Suppressor macrophage treated with lipopolysaccharide for 4 hours (primary cell): ENCODE measurements around the gene PLPP4.

Experiments used
- DNase-seq: peaks from one replicate; pipeline ENCODE4 v3.0.0-alpha.2; 2020

The PLPP4 gene

DNA sequence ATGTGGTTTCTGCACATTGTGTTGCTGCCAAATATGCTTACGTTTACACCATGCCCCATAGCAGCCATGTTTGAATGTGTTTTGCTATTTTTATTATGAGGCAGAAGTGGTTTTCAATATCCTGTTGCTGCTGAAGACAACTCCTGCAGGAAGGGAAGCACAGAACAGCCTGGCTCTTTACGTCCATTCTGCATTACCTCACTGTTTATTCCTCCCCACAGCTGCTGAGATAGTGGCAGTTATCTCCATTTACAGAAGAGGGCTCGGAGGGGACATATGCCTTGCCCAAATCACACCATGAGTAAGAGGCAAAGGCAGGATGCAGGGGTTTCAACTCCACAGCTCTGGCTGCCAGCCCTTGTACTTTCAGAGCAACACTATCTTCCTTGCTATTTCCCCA lies 35.3 kb downstream of the PLPP4 start:
- DNase-seq = no peak

DNA sequence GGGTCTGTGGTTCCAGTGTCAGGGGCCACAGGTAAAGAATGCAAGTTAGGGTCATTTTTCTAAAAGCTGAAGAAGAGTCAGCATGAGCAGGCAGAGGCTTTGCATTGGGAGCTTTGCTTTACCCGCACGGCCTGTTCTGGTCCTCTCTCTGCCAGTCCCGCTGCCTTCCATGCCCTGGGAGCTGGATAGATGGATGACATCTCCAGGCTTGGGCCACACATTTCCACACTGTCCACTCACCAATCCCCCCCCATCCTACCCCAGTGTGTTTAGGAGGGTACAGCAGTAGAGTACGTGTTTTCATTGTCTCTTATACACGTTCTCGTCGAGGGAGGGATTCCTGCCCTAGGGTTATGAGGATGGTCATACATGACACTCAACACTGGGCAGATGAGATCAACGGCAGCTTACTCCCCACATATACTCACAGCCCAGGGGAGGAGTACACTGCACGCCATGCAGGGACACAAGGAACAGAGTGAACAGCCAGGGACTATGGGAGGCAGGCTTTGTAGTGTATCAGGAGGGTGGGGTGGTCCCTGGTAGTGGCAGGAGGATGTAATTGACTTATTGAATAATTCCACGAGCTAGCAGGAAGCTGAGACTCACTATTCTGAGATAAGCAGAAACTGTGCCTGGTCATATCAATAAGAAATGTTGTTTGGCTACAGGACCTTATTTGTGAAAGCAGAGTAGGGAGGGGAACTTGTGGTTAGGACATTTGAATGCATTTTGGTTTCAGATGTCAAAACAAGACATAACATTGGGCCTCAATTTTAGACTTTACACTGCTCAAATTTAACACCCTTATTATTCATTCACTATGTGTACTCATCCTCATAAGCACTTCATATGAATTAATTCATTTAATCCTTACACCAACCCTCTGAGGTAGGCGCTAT lies 36.6 kb downstream of the PLPP4 start:
- DNase-seq = no peak

DNA sequence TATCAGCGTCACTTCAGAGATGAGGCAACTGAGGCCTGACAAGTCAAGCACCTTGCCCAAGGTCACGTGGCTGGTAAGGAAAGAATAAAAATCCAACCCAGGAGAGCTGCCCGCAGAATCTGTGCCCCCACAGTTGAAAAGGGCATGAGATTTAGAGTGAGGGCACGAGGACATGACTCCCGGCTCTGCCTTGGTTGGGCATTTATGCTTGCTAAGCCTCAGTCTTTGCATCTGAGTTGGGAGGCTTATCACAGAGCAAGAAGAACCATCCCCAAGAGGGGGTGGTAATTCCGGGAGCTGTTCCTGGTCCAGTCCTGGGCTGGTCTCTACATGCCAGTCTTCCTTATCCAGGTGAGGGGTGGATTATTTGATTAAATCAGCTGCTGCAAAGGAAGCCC lies 37.3 kb downstream of the PLPP4 start:
- DNase-seq = no peak

GRCh38 chr10:120495226-120496009 lies 38.4 kb downstream of the PLPP4 start:
- no peak for DNase-seq

DNA sequence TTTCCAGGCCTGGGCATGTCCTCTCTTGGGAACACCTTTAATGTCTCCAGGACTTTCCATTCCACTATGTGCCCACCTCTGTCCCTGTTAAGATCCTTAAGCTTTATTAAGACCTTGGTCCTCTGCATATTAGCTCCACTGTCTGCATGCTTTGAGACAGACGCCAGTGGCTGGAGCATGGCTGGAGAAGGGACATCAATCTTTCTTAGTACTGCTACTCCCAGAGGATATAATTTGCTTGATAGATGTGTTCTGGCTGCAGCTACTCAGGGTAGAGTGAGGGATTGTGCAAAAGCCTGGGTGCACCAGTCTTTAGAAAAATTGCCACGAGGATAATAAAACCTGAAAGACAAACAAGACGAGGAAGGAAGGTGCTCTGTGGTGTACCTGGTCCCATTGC lies 42.9 kb downstream of the PLPP4 start:
- no peak for DNase-seq

DNA sequence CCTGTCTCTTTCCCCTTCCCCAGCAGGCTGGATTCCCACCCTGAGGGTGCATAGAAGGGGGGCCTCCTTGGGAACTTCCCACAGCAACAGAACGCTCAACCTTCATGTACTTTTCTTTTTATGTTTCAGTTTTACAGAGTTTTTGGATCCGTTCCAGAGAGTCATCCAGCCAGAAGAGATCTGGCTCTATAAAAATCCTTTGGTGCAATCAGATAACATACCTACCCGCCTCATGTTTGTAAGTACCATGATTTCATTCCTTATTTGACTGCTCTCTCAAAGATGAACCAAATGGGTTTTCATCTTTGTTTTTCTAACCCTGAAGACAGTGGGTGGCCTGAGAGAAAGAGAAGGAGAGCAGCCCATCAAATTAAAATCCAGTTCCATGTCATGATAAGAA lies 46.7 kb downstream of the PLPP4 start:
- no peak for DNase-seq

GRCh38 chr10:120504227-120504626 lies 47.2 kb downstream of the PLPP4 start:
- peak; percentile 19 for DNase-seq

DNA sequence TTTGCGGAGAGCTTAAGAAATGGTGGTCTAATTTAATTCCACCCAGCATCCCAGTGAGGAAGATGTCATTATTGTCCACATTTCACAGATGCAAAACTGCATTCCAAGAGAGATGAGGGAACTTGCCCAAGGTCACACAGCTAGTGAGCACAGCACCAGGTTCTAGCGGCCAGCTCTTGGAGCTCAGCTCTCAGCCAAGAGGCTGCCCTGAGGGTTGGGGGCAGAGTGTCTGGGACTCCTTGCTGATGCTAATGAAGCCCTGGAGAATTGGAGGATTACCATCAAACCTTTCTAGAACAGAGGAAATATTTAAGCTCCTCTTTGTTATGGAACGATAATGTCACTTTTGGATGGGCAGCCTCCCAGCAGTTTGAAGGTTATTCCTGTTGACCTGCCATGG lies 48.0 kb downstream of the PLPP4 start:
- DNase-seq = no peak

GRCh38 chr10:120505866-120506265 lies 48.8 kb downstream of the PLPP4 start:
- no peak for DNase-seq

- DNase-seq = no peak
Measured at GRCh38 chr10:120506674-120507073, 49.6 kb downstream of the PLPP4 start.

- no peak for DNase-seq
Measured at GRCh38 chr10:120507175-120507574, 50.1 kb downstream of the PLPP4 start.

DNA sequence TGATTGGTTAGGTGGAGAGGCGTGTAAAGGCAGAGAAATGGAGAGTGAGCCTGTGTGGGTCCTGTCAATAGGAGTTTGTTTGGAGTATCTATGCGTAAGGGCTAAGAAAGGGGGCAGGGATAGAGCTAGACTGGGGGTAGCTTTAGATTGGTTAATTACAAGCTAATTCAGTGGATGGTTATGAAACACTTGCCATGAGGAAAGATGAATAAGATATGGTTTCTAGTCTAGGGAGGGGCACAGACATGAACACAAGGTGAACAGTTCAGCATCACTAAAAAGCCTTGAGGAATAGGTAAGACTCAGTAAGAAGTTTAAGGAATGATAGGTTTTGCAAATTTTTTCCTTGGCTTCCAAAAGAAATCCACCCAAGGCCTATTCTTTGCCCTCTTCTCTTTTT lies 50.6 kb downstream of the PLPP4 start:
- DNase-seq = no peak

DNA sequence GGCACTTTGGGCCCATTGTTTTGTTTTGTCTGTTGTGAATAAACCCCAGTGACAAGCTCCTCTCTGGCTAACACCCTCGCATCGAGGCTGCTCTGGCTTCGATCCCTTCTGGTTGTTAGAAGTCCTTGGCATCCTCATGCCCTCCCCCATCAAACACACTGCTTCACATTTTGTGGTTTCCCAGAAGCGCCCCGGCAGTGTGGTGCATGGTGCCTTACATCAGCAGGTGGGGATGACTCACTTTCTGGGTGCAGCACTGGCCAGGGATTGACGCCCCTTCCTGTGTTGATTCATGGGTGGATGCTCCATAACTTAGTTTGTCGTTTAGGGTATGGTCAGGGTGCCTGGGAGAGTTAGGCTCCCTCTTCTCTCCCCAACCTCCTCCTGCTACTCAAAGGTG lies 51.4 kb downstream of the PLPP4 start:
- DNase-seq = peak; percentile 13

GRCh38 chr10:120508966-120509365 lies 51.9 kb downstream of the PLPP4 start:
- no peak for DNase-seq

DNA sequence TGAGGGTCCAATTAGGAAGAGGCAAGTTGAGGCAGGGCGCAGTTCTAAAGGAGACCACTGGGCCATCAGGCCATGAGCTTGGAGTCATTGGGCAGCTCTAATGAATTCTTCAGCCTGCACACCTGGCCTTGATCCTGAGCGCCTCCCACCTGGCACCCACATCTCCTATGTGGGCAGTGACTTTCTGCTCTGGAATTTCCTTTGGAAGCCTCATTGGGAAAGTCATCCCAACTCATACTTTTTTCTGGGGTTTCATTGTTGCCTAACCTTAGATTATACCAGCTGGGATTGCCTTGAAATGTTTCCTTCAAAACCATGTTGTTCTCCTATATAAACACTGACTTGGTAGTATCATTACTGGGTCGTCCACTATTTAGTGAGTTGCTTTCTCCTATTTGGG lies 54.1 kb downstream of the PLPP4 start:
- DNase-seq = no peak

GRCh38 chr10:120513307-120513796 lies 56.3 kb downstream of the PLPP4 start:
- DNase-seq = no peak

DNA sequence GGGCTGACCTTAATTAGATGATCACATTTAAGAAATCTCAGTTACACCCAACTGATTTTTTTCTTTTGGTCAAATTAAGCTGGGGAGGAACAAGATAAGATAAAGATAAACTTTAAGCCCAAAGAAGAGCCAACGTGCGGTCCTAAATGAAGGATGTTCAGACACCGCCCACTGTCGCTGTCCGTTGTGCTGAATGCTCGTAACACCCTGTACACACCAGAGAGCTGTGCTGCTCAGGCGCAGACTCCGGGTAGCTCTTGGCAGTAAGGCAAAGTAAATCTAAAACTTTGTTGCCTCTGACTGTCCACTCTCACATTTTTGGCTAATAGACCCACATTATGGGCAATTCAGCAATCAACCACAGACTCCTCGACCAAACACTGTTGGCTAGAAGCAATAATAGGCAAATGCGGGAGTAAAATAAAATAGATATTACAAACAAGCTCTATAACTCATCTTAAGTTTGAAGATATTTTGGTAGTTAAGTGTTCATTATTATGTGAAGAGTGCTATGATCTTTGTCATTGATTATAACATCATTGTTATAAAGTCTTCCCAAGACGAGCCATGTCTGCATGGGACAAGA lies 57.1 kb downstream of the PLPP4 start:
- peak; percentile 48 for DNase-seq

- no peak for DNase-seq
Measured at GRCh38 chr10:120514959-120515358, 57.9 kb downstream of the PLPP4 start.

DNA sequence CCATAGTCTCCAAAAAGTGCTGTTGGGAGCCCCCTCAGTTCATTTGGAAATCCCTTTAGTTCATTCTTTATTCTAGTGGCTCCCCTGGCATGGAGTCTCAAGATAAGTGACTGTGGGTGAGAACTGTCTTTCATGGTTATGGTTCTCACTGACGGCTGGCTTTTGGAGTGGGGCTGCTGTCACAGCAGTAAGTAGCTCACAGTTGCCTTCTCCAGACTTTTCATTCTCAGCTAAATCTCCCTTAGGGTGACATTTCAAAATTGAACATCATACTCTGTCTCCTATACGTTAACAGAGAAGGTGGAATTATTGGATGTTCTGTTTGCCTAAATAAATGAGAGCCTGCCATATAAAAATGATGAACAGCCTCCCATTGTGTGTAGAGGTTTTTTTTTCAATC lies 58.7 kb downstream of the PLPP4 start:
- no peak for DNase-seq

DNA sequence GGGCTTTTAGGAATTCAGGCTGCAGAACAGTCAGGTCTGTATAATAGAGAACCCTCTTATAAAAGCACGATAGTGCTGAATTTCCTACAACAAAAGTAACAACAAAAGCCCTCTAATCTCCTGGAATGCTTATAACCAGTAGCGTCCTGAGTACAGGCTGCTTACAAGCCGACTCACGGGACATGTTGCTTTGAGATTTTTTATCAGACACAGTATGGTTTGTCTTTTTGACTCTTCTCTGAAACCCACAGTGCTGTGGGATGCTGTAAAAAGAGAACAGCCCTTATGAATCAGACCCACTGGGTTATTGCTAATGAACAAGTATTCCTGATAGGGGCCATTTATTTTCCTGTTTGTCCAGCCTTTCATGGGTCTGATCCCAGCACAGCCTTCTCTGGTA lies 59.4 kb downstream of the PLPP4 start:
- no peak for DNase-seq

- no peak for DNase-seq
Measured at GRCh38 chr10:120517196-120517595, 60.2 kb downstream of the PLPP4 start.

DNA sequence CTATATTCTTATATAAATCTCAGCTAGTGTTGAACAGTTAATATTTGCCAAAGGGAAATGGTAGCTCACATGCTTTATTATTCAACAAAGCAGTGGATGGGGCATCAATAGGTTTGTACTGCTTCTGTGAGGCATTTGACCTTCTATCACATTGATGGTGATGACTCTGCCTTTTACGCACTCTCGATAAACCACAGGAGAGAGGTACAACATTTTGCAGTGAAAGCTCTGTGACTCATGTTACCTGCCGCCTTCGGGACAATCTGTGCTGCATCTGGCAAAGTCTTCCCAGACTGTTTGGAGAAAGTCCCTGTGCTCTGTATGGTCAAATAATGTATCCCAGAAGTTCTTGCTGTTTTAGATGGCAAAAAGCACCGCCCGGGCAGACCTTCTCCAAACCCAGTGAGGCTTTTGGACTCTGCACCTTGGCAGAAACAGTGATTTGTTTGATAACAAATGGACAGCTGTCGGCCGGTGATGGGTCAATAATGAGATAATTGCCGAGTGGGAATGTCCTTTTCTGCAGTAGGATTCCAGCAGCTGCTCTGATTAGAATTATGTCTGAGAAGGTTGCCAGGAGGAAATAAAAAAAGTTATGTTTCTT lies 61.0 kb downstream of the PLPP4 start:
- no peak for DNase-seq

- DNase-seq = no peak
Measured at GRCh38 chr10:120521880-120522279, 64.9 kb downstream of the PLPP4 start.
